ENCODE measurements around the gene NCR1. TPM values are rescaled to one million over a fixed set of nuclear protein-coding genes. Genes with fewer than 3 reads are reported as not detected.
"Not testable (repeated sequence)": the region's sequence is repeated elsewhere in the genome, so short reads cannot be mapped to it uniquely, and the experiment has no call there.

The NCR1 gene
- polyA plus RNA-seq, 3 donors: 0.09 to 0.14 TPM; not detected in 1

DNA sequence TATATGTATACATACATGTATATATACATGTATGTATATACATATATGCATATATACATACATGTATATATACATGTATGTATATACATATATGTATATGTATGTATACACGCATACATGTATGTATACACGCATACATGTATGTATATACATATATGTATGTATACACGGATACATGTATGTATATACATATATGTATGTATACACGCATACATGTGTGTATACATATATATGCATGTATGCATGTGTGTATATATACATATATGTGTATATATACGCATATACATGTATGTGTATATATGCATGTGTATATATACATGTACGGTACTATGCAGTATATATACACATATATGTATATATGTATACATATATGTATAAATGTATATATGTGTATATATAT, 2.6 kb upstream of the NCR1 start:
- DNase-seq (ENCODE audit: extremely low read depth in 1 of 11, low read depth in 9 of 11, low spot score in 4 of 11): no peak

DNA sequence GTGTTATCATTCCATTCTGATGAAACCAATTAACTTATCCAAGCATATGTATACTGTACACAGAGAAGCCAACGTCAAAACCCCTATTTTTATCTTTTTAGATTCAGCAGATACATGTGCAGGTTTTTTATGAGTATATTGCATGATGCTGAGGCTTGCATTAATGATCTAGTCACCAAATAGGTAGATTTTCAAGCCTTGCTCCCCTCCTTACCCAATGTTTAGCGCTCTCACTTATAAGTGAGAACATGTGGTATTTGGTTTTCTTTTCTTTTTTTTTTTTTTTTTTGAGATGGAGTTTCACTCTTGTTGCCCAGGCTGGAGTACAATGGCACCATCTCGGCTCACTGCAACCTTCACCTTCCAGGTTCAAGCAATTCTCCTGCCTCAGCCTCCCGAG, 1.7 kb upstream of the NCR1 start:
- DNase-seq (ENCODE audit: extremely low read depth in 1 of 11, low read depth in 9 of 11, low spot score in 4 of 11): not testable (repeated sequence)

DNA sequence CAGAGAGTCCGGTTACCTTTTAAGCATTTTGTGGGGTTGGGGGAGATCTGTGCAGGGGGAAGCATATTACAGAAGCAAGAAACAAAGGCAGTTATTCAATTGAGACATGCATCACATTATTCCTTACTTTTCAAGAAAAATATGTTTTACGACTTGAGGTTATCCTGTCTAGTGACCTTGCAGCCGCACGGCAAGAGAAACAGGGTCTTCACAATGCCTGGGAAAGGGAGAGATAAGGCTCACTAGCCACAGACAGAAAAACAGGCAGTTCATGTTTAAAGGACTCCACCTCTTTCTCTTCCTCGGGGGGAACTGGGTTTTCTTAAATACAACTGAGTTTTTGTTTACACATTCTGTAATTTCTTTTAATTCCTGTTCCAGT, 536 bp upstream of the NCR1 start:
- no peak for DNase-seq (ENCODE audit: extremely low read depth in 1 of 11, low read depth in 9 of 11, low spot score in 4 of 11)

DNA sequence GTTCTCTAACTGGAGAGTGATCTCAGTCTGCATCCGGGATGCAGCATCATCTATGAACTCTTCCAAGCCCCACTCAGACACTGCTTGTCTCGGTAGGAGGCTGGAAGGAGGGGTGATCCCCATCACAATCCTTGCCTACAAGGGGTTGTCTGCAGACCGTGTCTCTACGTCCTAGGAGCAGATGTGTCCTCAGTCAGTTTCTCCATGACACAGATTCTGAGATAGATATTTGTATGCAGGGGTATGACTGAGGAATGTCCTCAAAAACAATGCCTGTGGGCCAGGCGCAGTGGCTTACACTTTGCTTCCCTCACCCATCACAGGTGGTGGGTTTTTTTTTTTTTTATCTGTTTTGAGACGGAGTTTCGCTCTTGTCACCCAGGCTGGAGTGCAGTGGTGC, 871 bp downstream of the NCR1 start:
- DNase-seq (ENCODE audit: extremely low read depth in 1 of 11, low read depth in 9 of 11, low spot score in 4 of 11): no peak

DNA sequence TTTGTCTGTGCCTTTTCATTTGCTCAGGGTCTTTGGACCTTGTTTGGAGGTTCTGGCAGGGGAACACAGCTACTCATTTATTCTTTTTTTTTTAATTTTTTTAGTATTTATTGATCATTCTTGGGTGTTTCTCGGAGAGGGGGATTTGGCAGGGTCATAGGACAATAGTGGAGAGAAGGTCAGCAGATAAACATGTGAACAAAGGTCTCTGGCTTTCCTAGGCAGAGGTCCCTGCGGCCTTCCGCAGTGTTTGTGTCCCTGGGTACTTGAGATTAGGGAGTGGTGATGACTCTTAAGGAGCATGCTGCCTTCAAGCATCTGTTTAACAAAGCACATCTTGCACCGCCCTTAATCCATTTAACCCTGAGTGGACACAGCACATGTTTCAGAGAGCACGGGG, 2.0 kb downstream of the NCR1 start:
- DNase-seq (ENCODE audit: extremely low read depth in 1 of 11, low read depth in 9 of 11, low spot score in 4 of 11): not testable (repeated sequence)

DNA sequence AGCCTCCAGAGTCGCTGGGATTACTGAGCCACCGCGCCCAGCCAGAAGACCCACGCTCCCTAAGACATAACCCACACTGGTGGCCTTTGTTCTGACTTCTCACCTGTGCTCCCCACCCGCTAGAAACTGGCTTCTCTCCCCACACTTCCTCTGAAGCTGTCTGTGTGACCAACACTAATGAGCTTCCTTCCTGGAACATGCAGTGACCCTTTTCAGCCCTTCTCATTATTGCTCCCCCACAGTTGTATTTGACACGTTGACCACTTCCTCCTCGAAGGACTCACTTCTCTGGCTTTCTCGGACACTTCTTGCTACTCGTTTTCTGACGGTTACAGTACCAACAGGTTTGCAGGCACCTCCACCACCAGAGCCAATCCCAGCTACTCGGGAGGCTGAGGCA, 10.9 kb downstream of the NCR1 start:
- DNase-seq (ENCODE audit: extremely low read depth in 1 of 11, low read depth in 9 of 11, low spot score in 4 of 11): no peak

DNA sequence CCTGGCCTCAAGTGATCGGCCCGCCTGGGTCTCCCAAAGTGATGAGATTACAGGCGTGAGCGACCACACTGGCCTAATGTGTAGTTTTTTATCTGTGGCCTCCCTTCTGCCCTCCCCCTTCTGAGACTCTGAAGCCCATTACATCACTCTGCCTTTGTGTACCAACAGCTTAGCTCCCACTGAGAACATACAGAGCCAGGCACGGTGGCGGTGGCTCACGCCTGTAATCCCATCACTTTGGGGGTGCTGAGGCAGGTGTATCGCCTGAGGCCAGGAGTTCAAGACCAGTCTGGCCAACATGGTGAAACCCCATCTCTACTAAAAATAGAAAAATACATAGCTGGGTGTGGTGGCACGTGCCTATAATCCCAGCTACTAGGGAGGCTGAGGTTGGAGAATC, 12.6 kb downstream of the NCR1 start:
- no peak for DNase-seq (ENCODE audit: extremely low read depth in 1 of 11, low read depth in 9 of 11, low spot score in 4 of 11)

DNA sequence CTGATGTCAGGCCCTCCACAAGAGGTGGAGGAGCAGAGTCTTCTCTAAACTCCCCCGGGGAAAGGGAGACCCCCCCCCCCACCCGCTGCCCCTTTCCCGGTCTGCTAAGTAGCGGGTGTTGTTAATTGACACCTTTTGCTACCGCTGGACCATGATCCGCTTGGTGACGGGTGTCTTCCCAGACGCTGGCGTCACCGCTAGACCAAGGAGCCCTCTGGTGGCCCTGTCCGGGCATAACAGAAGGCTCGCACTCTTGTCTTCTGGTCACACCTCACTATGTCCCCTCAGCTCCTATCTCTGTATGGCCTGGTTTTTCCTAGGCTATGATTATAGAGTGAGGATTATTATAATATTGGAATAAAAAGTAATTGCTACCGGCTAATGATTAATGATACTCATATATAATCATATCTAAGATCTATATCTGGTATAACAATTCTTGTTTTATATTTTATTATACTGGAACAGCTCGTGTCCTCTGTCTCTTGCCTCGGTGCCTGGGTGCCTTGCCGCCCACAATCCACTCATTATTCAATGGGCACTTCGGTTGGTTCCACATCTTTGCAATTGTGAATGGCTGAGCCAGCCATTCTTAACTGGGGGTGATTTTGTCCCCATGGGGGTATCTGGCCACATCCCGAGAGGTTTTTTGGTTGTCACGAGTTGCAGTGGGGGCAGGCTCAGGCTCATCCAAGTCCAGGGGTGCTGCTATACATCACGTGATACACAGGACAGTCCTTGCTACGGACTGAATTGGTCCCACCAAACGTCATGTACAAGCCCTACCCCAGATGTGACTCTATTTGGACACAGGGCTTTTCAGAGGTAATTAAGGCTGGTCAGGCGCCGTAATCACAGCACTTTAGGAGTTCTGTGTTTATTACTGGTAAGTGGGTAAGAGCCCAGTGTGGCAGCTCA, 14.0 kb downstream of the NCR1 start:
- DNase-seq (ENCODE audit: extremely low read depth in 1 of 11, low read depth in 9 of 11, low spot score in 4 of 11): peak in 2 of 11 donors; percentile 4 to 14

DNA sequence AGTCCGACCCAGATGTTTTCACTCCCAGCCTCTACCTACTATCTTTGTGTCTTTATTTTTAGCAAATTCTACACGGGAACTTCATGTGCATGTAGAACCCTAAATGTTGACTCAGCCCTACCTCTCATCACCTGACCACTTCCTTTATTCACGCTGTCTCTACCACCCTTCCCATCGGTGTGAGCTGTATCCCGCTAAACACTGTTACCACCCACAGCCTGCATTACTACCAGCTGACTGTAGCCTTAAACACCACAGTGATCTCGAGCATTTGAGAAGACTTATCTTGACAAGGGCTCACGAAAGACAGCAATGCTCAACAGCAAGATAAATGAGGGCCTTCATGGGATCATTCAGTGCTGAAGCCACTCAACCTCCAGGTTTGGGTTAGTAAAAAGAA, 15.1 kb downstream of the NCR1 start:
- DNase-seq (ENCODE audit: extremely low read depth in 1 of 11, low read depth in 9 of 11, low spot score in 4 of 11): no peak

DNA sequence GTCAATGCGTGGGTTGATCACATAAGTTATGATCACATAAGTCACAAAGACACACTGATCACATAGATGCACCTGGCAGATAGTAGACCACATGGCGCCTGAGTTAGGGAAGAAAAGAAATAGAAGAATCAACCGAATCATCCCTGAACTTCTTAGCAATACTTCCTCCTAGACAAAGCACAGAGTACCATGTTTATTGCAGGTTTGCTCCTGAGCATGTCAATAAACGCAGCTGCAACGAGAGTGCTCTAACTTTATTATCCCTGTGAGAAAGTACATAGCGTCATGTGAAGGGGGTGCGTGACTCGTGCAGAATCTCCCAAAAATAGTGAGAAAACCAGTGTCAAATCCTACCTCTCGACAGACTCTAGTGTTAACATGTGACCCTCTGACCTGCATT, 17.3 kb downstream of the NCR1 start:
- DNase-seq (ENCODE audit: extremely low read depth in 1 of 11, low read depth in 9 of 11, low spot score in 4 of 11): no peak

DNA sequence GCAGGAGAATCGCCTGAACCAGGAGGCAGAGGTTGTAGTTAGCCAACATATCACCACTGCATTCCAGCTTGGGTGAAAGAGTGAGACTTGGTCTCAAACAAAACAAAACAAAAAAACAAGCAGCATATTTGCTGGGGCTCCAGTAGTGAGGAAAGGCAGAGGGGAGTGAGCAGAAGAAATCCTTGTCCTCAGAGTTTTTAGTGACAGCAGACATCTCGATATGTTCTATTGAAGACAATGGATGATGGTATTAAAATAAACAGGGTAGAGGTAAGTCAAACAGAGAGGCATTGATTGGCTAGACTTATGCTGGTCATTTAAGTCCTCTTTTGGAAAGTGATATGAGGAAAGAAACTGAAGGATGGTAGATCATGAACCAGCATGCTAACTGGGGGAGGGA, 22.4 kb downstream of the NCR1 start:
- no peak for DNase-seq (ENCODE audit: extremely low read depth in 1 of 11, low read depth in 9 of 11, low spot score in 4 of 11)

DNA sequence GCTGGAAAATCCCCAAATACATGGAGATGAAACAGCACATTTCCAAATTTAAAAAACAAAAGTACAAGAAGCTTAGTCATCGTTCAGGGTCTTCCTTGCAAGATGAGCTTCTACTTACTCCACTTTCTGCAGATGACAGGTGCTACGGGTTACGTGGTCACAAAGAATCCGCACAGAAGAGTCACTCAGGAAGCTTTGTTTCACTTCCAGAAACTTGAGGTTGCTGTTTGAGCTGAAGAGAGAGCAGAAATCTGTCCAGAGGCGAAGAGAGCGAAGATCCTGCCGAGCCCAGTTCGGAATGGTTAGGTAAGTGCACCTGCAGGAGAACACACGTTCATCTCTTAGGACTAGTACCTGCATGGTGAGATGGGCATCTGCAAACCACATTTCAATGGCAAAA, 32.0 kb downstream of the NCR1 start:
- no peak for DNase-seq (ENCODE audit: extremely low read depth in 1 of 11, low read depth in 9 of 11, low spot score in 4 of 11)

DNA sequence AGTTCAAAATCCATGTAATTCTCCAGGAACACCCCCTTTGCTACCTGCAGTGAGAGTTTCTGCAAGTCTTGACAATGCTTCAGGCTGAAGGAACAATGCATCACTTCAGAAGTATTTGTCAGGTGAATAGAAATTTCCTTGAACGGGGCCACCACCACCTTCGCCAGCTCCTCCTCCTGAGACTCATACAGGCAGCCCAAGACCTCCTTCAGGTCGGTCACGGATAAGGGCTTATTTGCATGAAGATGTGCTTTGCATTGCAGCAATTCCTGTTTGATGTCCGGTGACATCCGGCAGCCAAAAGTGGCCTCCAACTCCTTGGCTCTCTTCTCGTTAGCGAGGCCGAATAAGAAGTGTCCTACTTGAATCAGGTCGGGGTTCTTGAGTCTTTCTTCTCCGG, 33.0 kb downstream of the NCR1 start:
- DNase-seq (ENCODE audit: extremely low read depth in 1 of 11, low read depth in 9 of 11, low spot score in 4 of 11): no peak

DNA sequence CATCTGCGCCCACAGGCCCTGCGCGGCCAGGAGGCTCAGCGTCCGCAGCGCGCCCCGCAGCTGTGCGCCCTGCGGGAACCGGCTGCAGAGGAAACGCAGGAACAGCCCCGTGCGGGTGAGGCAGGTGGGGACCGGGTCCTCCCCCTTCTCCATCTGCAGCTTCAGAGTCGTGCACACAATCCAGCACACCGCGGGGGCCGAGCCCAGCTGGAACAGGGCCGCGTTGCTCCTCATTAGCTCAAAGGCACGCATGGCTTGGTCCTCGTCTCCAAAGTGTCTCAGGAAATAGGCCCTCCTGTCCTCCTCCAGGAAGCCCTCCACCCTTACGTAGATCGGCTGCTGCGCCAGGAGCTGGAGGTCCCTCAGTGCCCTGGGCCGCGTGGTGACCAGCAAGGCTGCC, 33.6 kb downstream of the NCR1 start:
- DNase-seq (ENCODE audit: extremely low read depth in 1 of 11, low read depth in 9 of 11, low spot score in 4 of 11): not testable (repeated sequence)

DNA sequence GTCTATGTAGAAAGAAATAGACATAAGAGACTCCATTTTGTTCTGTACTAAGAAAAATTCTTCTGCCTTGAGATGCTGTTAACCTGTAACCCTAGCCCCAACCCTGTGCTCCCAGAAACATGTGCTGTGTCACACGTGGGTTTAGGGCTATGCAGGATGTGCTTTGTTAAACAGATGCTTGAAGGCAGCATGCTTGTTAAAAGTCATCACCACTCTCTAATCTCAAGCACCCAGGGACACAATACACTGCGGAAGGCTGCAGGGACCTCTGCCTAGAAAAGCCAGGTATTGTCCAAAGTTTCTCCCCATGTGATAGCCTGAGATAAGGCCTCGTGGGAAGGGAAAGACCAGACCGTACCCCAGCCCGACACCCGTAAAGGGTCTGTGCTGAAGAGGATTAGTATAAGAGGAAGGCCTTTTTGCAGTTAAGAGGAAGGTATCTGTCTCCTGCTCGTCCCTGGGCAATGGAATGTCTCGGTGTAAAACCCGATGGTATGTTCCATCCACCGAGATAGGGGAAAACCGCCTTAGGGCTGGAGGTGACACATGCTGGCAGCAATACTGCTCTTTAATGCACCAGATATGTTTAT, 37.9 kb downstream of the NCR1 start:
- DNase-seq (ENCODE audit: extremely low read depth in 1 of 11, low read depth in 9 of 11, low spot score in 4 of 11): not testable (repeated sequence)

DNA sequence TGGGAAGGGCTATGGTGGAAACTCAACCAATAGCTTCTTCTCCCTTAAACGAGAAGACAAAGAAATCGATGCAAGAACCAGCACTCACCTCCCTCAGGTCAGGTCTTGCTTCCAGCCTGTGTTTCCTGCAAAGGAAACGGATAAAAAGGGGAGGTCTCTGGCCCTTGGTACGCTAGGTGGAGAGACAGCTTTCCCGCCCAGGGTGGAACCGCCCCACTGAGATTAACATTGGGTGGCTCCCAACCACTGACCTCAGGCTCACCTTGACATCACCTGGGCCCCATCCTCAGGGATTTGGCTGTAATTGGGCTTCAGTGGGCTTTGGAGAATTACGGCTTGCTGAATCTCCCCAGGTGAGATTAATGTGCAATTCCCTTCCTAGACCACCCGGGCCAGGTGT, 41.4 kb downstream of the NCR1 start, which contains the start of gene NLRP7:
Gene NLRP7, minus strand, starts transcription at position 150 of the 400 bp plus-strand sequence.
- DNase-seq (ENCODE audit: extremely low read depth in 1 of 11, low read depth in 9 of 11, low spot score in 4 of 11): no peak

DNA sequence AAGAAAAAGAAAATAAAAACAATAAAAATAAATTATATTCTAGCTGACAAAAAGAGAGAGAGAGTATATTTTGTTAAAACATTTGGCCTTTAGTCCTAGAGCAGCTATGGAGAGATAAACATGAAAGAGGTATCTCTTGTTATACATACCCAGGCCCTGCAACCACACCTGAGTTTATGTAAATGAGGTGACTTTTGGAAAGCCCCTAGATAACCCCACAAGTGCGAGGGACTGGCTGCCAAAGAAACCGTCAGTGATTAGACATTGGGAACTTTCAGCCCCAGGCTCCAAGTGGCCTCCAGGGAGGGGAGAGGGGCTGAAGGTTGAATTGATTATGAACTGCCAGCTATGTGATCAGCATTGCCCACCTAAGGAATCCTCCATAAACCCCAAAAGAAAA, 43.5 kb downstream of the NCR1 start:
- no peak for DNase-seq (ENCODE audit: extremely low read depth in 1 of 11, low read depth in 9 of 11, low spot score in 4 of 11)

DNA sequence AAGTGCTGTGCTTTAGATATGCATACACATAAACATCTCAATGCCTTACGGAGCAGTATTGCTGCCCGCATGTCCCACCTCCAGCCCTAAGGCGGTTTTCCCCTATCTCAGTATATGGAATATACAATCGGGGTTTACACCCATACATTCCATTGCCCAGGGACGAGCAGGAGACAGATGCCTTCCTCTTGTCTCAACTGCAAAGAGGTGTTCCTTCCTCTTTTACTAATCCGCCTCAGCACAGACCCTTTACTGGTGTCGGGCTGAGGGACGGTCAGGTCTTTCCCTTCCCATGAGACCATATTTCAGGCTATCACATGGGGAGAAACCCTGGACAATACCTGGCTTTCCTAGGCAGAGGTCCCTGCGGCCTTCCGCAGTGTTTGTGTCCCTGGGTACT, 44.6 kb downstream of the NCR1 start:
- not testable (repeated sequence) for DNase-seq (ENCODE audit: extremely low read depth in 1 of 11, low read depth in 9 of 11, low spot score in 4 of 11)

DNA sequence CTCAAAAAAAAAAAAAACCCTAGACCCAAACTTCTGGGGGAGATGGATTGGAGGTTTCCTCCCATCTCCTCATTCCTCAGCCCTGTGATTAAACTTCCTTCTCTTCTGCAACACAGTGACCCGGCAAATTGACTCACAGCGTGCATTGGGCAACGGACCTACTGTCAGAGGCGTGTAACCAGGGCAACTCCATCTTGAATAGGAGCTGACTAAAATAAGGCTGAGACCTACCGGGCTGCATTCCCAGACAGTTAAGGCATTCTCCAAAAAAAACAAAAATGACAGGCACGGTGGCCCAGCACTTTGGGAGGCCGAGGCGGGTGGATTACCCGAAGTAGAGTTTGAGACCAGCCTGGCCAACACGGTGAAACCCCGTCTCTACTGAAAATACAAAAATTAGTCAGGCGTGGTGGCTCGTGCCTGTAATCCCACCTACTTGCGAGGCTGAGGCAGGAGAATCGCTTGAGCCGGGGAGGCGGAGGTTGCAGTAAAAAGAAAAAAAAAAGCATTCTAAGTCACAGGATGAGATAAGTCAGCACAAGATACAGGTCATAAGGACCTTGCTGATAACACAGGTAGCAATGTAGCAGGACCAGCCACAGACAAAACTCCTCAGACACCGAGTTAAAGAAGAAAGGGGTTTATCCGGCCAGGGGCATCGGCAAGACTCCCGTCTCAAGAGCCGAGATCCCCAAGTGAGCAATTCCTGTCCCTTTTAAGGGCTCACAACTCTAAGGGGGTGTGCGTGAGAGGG, 46.8 kb downstream of the NCR1 start:
- DNase-seq (ENCODE audit: extremely low read depth in 1 of 11, low read depth in 9 of 11, low spot score in 4 of 11): no peak

DNA sequence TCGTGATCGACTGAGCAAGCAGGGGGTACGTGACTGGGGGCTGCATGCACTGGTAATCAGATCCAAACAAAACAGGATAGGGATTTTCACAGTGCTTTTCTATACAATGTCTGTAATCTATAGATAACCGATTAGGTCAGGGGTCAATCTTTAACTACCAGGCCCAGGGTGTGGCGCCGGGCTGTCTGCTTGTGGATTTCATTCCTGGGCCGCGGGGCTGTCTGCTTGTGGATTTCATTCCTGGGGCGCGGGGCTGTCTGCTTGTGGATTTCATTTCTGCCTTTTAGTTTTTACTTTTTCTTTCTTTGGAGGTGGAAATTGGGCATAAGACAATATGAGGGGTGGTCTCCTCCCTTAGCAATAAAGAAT, 47.4 kb downstream of the NCR1 start:
- not testable (repeated sequence) for DNase-seq (ENCODE audit: extremely low read depth in 1 of 11, low read depth in 9 of 11, low spot score in 4 of 11)
